NCI-H446 treated with DMSO at 0.1 percent for 48 hours (cell line): ENCODE data around the gene ZSCAN1.

Experiments used
- DNase-seq: peaks from one replicate; lab custom pipeline; 2025; lab: John Stamatoyannopoulos, UW

Gene ZSCAN1

DNA sequence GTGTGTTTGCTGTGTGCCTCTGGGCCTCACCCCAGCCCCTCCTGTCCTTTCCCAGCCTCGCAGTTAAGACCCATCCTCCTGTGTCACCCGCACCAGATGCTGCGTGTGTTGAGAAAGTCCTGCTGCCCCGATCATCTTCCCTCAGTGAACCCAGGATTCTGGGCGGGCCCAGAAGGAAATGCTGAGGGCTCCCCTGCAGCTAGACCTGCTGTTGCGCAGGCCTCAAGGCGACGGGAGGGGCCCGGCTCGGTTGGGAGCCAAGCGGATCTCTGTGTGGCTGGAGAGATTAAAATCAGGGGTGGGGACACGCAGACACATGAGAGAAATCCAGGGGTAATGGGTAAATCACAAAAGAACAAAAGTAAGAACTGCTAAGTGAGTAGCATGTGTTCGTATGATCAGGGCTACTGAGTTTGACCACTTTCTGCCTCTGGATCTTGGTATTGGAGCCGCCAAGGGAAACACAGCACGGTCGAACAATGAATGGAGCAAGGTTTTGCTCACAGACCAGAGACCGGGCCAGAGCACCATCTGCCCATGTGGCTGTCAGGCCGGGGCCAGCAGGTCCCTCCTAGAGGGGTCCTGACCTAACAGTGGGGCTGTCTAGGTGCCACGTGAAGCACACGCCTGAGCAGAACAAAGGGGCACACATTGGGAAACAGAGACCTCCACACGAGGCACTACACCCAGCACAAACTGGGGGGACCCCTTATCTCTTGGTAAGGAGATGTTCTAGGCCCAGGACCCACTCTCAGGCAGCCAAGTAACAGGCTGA is 7.1 kb downstream of the ZSCAN1 start:
- no peak for DNase-seq

DNA sequence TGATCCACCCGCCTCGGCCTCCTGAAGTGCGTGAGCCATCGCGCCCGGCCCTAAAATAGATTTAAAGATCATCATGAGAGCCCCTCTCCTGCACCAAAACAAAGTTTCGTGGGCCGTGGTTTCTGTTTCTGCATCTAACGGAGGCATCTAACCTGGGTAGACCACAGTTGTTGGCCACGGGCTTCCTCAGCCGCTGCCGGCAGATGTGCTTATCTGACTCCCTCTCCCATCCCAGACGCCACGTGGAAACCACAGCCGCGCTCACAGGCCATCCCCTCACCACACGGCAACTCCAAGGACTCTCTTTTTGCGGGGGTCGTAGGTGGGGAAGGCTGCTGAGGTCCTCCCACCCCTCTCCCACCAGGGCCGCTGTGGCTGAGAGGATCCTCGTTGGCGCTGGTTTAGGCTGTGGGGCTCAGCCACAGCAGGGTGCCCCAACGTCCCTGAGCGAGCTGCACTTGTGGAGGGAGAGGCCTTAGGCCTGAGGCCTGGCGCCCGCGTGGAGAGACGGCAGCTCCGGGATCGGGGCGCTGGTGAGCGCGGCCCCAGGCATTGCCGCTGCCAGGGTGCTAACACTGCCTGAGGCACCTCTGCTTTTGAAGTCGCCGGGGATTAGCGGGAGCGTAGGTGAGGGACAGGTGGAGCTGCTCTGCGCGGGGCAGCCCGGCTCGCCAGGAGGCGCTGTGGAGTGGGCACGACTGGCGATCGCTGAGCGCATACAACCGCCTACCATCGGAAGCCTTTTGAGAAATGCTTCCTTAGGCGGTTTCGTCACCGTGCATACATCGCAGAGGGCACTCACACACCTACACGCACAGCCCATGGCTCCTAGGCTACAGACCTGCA is 8.9 kb downstream of the ZSCAN1 start:
- DNase-seq, result no peak

DNA sequence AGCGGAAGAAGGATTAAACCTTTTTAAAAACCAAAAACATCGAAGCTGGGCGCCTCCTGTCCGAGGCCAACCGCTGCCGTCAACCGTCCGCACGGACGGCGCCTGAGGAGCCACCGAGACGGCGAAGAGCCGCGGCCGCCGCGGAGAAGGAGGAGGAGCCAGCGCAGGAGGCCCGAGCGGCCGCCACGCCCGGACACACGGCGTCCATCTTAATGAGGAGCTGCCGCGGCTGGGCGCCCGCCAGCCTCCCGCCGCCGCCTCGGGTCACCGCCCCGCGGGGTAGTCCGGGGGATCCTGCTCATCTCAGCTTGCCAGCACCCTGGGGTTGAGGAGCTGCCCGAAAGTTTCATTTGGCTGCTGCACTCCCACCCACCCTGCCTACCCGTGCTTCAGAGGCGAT is 10.6 kb downstream of the ZSCAN1 start:
- DNase-seq, result no peak

DNA sequence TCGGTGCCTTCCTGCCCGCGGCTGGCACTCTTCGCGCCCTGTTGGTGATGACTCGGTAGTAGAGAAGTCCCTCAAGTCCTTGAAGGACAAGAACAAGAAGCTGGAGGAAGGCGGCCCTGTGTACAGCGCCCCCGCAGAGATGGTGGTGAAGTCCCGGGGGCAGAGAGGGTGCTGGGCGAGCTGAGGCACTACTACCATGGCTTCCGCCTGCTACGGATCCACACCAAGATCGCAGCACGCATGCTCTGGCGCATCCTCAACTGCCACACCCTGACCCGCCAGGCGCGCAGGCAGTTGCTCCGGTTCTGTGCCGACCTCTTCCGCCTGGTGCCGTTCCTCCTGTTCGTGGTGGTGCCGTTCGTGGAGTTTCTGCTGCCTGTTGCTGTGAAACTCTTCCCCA is 11.1 kb downstream of the ZSCAN1 start:
- DNase-seq, result no peak

DNA sequence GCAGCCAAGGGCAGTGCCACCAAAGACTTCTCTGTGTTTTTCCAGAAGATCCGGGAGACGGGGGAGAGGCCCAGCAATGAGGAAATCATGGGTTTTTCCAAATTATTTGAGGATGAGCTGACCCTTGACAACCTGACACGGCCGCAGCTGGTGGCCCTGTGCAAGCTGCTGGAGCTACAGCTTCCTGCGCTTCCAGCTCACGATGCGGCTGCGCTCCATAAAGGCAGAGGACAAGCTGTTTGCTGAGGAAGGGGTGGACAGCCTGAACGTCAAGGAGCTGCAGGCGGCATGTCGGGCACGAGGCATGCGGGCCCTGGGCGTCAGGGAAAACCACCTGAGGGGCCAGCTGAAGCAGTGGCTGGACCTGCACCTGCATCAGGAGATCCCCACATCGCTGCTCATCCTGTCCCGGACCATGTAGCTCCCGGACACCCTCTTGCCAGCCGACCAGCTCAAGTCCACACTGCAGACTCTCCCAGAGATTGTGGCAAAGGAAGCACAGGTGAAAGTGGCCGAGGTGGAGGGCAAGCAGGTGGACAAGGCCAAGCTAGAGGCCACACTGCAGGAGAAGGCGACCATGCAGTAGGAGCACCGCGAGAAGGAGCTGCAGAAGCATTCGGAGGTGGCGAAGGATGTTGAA is 11.7 kb downstream of the ZSCAN1 start:
- DNase-seq, result no peak

DNA sequence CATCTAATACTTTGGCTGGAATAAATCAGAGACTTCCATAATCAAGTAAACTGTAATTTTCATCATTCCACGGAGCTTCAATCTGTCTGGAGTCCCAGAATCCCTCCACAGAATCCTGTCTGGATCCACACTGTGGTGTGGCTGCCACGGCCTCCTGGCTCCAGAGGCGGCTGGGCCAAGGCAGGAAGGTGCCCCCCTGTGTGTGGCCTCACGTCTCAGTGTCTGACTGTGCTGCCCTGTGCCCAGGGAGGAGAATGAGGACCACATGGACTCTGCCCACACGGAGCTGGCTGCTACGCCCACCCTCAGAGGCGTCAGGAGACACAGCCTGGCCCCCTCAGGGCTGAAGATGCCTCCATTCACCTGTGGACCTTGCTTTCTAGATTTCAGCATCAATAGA is 13.0 kb downstream of the ZSCAN1 start:
- DNase-seq, result no peak

DNA sequence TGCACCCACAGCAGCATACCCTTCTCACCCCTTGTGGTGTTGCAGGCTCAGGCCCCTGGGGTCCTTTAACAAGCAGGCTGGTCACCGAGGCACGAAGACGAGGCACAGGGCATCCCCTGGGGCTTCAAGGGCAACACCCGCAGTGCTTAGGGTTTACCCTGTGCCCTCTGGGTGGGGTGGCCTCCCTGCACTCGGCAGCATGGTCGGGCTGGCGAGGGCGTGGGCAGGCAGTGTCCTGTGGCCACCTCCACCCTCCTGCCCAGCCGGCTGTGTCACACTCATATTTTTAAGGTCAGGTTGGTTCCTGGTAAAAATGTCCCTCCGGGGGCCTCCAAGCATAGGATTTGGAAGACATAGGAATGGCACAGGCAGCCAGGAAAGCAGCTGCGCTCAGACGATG is 13.8 kb downstream of the ZSCAN1 start:
- DNase-seq, result no peak

DNA sequence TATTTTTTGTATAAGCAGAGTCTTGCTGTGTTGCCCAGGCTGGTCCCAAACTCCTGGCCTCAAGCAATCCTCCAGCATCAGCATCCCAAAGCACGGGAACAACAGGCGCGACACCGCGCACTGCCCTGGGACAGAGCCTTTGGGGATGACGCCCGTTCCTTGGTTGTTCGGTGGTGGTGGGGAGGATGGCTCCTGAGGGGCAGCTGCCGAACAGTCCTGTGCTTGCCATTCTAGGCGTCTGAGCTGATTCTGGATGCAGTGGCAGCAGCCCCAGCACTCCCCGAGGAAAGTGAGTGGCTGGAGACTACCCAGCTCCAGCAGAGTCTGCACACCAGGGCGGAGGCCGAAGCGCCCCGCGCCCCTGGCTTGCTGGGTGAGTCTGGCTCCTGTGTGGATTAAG is 18.4 kb downstream of the ZSCAN1 start:
- DNase-seq, result no peak

DNA sequence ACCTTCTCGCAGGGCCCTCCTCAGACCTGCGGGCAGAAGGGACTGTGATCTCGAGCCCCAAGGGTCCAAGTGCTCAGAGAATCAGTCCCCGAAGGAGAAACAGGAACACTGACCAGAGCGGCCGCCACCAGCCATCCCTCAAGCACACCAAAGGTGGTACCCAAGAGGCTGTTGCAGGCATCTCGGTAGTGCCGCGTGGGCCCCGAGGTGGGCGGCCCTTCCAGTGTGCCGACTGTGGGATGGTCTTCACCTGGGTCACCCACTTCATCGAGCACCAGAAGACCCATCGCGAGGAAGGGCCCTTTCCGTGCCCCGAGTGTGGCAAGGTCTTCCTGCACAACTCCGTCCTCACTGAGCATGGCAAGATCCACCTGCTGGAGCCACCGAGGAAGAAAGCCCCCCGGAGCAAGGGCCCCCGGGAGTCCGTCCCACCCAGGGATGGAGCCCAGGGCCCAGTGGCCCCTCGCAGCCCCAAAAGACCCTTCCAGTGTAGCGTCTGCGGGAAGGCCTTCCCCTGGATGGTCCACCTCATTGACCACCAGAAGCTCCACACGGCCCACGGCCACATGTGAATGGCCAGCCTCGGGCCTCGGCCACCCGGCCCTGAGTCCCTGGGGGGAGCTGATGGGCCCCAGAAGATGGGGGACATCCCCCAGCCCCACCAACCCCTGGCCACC is 19.8 kb downstream of the ZSCAN1 start:
- no peak for DNase-seq

DNA sequence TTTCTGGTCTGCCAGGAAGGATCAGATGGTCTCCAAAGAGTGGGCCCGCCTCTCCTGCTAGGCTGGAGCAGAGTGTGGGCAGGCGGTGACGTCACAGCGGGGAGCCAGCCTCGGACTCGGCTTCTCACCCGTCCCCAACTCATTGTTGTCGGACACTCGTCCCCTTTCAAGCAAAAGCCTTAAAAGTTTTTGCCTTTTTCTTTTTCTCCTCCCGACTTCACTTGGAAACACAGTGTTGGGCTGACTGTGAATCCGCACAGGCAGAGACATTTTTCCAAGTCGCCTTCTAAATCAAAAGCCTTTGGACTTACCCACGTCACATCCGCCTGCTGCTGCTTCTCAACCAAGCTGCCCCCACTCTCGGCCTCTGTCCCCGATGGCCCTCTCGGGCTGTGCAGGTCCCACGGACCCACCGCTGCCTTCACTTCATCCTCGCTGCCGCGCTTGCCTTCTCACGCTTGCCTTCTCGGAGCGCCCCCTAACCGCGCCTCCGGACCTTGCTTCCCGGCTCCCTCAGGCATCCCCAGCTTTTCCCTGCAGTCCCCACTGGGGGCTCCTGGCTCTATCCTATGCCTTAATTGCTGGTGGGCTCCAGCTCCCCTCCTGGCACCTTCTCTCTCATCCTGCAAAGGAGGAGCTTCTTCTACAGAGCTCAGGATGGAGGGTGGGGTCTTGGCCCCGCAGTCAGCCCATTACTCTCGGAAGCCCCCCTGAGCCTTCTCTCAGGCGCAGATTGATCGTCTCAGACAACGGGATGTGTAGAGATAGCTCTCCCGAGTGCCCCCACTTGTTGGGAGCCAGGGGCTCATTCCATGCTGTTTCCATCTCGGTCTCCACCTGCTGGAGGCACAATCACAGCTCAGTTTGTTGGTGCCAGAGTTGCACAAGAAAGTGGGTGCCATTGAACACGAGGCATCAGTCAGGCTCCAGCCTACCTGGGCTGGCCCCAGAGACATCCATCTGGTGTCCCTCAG is 21.4 kb downstream of the ZSCAN1 start:
- DNase-seq, result no peak

DNA sequence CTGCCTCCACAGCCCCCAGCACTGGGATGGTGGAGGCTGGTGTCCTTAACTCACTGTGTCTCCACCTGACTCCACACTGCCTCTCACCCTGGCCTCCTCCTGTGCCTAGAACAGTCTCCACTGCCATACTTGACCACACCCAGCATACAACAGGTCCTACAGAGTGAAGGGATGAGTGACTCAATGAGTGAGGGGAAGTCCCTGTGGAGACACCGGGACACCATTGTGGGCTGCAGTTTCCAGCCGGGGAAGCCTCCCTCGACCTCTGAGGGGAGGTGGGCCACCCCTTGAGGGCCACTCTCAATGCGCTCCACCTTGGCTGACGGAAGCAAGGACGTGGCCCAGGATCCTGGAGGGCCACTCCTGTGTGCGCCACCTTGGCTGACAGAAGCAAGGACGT is 22.4 kb downstream of the ZSCAN1 start:
- DNase-seq, result no peak

DNA sequence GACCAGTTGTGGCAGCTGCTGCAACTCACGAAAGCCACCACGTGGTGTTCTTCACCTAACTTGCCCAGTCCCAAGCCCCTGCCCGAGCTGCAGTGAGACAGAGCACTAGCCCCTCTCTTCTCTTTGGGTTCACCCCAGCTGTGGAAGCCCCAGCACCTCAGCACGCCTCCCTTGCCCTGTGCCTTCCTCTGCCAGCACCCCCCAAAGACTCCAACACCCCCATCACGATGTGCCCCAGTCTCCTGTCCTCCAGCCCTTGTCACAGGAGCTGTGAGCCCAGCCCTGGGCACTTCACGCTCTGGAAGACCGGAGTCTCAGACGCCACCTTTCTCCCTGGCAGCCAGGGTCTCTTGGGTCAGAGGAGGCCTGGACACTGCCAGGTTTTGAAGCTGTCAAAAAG is 23.0 kb downstream of the ZSCAN1 start:
- no peak for DNase-seq

DNA sequence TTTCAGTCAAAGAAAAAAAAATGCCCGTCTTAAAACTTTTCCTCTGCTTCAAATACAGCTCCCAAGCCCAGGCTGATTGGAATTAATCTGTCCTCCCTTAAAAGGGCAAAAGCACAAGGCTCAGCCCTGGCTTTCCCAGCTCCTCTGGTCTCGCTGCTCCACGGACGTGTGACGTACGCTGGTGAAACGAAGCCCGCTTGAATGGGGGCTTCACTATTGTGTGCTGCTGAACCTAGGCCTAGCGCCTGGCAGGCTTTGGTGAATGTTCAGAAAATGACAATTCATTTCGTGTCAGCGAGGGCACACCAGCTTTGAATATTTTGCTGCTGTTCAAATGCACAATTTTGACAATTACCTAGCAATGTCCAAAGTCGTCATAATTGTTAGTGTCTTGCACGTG is 24.6 kb downstream of the ZSCAN1 start:
- DNase-seq, result no peak

DNA sequence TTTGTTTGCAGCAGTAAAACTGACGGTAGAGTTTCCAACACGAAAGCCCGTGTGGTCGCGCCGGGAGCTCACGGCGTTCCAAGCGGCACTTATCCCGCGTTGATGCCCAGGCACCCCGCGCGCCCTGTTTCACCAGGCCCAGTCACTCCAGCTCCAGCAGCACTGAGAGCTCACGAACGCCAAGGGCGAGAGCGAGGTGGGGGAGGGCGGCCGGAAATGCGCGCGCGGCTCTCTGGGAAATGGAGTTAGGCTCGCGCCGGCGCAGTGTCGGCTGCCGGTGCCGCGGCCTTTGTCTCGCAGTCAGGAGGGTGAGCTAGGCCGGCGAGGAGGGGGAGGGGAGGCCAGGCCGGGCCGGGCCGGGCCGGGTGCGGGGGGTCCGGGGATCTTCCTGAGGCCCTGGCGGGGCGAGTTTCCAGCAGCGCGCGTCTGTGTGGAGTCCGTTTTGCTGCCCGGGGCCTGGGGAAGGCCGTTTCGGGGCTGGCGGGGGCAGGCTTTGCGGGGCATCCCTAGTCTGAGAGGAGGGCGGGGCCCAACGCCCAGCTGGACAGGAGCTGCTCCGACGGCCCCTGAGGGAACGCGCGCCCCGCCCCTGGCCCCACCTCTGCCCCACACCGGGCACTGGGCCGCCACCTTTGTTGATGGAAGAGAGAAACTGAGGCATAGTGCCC is 25.3 kb downstream of the ZSCAN1 start, which contains the start of gene ZNF135:
TSS of gene ZNF135 (plus strand) at position 280 of the 668 bp plus-strand sequence. CDS start 721 bp downstream, outside the sequence.
- DNase-seq, result no peak

DNA sequence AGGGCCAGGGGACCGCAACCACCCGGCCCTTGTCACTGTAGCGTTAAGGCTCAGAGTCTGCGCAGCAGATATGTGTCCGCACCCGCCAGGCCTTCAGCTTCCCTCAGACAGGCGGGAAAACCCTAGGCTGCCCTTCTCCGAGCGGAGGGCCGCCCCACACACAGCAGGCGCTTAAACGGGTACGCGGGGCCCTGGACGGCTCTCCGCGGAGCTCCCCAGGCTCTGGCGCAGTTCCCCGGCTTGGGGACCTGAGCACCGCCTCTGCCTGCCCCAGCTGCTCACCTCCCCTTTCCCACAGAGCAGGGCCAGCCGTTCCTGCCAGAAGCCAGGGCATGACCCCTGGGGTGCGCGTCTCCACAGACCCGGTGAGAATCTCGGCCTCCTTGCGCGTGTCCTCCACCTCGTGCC is 25.9 kb downstream of the ZSCAN1 start:
- no peak for DNase-seq

DNA sequence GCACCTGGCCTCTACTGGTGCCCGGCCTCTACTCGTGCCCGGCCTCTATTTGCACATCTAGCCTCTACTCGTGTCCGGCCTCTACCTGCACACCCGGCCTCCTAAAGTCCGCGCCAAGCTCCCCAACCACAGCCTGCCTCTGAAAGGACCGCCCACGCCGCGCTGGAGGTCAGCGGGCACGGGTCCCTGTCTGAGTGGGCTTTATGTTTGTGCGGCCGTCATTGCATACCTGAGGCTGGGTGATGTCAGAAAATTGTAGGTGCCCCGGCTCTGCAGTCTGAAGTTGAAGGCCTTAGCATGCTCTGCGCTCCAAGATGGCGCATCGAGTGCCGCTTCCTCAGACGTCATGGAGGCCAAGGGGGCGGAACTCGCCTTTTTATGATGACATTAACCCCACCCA is 26.4 kb downstream of the ZSCAN1 start:
- no peak for DNase-seq

DNA sequence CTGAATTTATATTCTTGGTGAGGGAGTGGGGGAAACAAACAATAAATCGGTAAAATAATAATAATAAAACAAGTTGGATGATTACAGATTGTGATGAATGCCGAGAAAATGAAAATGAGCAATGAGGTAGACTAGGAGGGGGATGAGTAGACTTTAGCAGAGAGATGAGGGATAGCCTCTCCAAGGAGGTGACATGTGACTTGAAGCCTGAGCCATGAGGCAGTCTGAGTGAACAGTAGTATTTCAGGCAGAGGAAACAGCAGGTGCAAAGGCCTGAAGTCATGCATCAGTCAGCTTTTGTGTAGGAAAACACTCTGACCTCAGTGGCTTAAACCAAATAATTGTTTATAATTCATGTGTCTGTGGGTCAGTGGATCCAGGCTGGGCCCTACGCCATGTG is 29.9 kb downstream of the ZSCAN1 start:
- DNase-seq, result no peak

DNA sequence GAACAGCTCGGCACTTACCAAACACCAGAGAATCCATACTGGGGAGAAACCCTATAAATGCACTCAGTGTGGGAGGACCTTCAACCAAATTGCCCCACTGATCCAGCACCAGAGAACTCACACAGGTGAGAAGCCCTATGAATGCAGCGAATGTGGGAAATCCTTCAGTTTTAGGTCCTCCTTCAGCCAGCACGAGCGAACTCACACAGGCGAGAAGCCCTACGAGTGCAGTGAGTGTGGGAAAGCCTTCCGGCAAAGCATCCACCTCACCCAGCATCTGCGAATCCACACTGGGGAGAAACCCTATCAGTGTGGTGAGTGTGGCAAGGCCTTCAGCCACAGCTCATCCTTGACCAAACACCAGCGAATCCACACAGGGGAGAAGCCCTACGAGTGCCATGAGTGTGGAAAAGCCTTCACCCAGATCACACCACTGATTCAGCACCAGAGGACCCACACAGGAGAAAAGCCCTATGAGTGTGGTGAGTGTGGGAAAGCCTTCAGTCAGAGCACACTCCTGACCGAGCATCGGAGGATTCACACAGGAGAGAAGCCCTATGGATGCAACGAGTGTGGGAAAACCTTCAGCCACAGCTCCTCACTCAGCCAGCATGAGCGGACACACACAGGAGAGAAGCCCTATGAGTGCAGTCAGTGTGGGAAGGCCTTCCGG is 33.6 kb downstream of the ZSCAN1 start:
- no peak for DNase-seq

DNA sequence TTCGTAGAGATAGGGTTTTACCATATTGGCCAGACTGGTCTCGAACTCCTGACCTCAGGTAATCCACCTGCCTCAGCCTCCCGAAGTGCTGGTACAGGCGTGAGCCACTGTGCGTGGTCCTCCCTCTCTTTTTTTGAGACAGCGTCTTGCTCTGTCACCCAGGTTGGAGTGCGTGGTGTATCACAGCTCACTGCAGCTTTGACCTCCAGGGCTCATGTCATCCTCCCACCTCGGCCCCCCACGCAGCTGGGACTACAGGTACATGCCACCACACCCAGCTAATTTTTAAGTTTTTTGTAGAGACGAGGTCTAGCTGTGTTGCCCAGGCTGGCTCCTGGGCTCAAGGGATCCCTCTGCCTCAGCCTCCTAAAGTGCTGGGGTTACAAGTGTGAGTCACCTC is 46.0 kb downstream of the ZSCAN1 start:
- DNase-seq, result no peak

DNA sequence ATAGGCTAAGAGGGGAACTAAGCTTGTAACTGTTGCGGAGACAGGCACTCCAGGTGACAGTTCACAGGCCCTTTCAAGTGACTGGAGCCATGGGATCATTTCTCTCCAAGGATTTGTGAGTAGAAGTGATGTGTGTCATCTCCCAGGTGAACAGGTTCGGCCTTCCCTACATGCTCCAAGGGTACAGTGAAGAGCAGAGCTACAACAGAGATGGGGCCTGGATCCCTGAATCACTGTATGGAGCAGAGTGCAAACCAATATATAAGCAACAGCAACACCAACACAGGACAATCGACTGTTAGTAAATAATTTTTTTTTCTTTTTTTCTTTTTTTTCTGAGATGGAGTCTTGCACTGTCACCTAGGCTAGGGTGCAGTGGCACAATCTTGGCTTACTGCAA is 49.2 kb downstream of the ZSCAN1 start:
- no peak for DNase-seq
